CD4-positive, alpha-beta T cell treated with Interleukin-10 for 1 hour (primary cell): ENCODE results near the gene TMEM74B.
"Not testable (repeated sequence)": the region's sequence is repeated elsewhere in the genome, so short reads cannot be mapped to it uniquely, and the experiment has no call there.

Source experiments
- DNase-seq: peaks from one replicate; pipeline ENCODE4 v3.0.0-alpha.2; 2020

TMEM74B gene

GRCh38 chr20:1184638-1185315 is at the start of gene TMEM74B:
TMEM74B (minus strand) TSS chr20:1184981; CDS start chr20:1183801, 1,180 bp downstream.
- no peak for DNase-seq

- DNase-seq: no peak
Observed at GRCh38 chr20:1232286-1233111, 47.7 kb upstream of the TMEM74B start.

DNA sequence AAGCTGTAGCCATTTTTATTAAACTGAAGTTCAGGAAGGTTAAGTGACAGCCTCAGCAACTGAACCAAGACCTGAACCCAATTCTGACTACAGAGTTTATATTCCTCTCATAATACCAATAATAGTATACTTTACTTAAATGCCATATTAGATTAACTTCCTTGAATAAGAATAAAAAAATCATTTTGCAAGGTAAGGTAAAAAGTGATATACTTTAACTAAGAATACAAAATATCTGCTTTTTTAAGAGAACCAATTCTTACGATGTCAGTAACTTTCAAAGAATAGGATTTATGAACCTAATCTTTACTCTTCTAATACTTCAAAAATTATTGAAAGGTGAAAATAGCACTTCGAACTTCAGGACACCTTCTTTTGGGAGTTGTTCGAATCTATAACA is 44.8 kb upstream of the TMEM74B start:
- DNase-seq: no peak

GRCh38 chr20:1225783-1226654 is 41.2 kb upstream of the TMEM74B start, which contains the start of gene RAD21L1:
RAD21L1 (plus strand) TSS chr20:1226044; CDS start chr20:1228454, 2,410 bp downstream.
- peak; percentile 80 for DNase-seq

GRCh38 chr20:1225263-1225782 is 40.5 kb upstream of the TMEM74B start:
- no peak for DNase-seq

DNA sequence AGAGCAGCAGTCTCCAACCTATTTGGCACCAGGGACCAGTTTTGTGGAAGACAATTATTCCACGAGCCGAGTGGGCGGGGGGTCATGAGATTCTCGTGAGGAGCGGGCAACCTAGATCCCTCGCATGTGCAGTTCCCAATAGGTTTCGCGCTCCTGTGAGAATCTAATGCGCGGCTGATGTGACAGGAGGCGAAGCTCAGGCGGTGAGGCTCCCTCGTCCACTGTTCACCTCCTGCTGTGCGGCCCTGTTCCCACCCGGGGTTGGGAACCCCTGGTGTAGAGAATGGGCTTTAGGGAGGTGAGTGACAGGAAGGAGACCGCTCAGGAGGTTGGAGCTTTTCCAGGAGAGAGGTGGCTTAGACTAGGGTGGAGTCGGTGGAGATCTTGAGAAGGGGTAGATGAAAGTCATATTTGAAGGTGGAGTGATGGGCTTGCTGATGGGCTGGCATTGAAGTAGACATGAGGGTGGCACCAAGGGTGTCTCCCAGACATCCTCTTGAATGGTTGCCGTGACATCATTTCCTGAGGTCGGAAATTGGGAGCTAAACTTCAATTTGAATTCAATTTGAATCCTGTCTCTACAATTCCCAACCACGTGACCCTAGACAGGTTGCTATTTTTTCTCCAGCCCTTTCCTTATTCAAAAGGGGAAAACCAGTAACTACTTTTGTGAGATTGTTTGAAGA is 39.6 kb upstream of the TMEM74B start:
- peak; percentile 10 for DNase-seq

GRCh38 chr20:1222750-1223149 is 38.0 kb upstream of the TMEM74B start:
- DNase-seq: not testable (repeated sequence)

DNA sequence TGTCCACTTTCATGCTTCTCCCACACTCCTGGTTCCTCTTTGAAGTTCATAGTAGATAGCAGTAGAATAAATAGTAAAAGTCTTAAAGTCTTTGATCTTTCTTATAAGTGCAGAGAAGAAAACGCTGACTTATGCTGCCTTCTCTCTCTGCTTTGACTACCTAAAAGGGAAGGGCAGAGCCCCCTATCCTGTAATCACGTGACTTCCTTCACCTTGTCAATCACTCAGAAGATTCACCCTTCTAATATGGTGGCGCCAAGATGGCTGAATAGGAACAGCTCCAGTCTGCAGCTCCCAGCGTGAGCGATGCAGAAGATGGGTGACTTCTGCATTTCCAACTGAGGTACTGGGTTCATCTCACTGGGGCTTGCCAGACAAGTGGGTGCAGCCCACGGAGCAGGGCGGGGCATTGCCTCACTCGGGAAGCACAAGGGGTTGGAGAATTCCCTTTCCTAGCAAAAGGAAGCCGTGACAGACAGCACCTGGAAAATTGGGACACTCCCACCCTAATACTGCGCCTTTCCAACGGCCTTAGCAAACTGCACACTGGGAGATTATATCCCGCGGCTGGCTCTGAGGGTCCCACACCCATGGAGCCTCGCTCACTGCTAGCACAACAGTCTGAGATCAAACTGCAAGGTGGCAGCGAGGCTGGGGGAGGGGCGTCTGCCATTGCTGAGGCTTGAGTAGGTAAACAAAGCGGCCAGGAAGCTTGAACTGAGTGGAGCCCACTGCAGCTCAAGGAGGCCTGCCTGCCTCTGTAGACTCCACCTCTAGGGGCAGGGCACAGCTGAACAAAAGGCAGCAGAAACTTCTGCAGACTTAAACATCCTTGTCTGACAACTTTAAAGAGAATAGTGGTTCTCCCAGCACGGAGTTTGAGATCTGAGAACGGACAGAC is 32.0 kb upstream of the TMEM74B start:
- DNase-seq: not testable (repeated sequence)

- peak; percentile 29 for DNase-seq
Observed at GRCh38 chr20:1215386-1216170, 30.8 kb upstream of the TMEM74B start.

GRCh38 chr20:1214838-1215261 is 30.1 kb upstream of the TMEM74B start:
- no peak for DNase-seq

DNA sequence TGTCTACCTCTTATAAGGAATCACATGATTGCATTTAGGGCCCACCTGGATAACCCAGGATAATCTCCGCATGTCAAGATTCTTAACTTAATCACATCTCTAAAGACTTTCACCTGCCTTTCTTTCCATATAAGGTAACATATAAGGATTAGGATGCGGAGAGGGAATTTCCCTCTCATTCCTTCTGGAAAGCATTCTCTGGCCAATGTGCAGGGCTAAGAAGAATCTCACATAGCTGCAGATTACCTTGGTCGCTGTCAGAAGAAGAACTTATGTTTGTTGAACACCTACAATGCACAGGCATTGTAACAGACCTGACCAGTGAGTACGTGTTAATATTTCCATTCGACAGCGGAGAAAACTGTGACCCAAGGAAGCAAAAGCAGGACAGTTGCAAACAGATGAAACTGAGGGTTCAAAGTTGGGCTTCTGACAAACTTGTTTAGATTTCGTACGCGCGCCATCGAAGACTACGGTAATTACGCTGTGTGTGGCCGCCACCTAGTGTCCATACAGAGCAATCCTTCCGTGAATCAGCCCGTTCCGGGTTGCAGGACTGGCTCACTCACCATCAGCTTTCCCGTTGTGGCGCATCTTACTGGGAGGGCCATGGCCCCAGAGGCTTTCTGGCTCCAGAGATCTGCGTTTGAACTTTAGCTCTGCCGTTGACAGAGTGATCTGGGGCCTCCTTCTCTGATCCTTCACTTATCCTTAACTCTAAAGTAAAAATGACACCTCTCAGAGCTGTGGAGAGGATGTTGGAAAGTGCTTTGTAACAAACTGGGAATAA is 28.0 kb upstream of the TMEM74B start:
- DNase-seq: peak; percentile 71

GRCh38 chr20:1212023-1212422 is 27.2 kb upstream of the TMEM74B start:
- no peak for DNase-seq

DNA sequence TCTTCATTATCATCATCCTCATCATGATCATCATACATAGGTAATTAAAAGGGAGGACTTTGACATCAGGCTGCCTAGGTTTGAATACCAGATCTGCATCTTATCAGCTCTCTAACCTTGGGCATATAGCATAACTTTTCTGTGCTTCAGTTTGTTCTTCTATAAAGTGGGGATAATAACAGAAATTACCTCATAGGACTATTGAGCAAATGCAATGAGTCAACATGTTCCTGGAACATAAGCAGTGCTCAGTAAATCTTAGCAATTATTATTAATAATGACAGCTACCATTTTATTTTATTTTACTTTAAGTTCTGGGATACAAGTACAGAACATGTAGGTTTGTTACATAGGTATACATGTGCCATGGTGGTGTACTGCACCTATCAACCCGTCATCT is 25.7 kb upstream of the TMEM74B start:
- DNase-seq: no peak

DNA sequence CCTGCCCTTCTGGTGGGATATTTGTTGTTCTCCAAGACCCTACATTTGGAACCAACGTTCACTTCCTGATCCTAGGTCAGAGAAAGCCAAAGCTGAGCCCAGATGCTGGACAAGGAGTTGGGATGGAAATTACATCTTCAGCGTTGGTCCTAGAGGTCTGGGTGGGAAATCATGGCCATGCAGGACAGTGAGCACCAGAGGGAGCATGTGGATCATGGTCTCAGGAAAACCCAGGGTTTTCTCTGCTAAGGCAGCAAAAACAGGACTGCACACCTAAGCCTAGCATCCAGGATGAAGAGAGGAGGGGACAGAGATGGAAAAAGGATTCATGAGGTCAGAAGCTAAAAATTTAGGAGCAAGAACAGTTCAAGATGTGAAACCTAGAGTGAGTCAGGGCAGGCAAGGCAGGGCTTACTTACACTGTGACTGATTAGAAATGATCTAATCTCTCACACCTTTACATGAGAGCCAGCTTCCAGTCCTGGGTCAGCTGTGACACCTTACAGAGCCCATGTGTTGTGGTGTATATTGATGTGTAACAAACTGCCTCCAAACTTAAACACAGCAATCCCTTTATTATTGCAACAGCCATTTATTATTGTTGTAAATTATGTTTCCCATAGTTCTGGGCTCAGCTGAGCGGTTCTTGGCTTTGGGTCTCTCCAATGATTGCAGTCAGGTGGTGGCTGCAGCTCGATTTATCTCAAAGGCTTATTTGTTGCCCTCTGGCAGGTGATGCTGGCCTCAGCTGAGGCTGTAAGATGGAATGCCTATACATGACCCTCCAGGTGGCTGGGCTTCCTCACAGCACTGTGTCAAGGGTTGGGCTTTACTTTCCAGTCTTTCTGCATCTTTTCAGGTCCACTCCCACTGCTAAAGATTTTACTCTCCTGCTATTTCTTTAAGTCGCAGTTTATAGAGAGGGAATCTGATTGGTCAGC is 24.9 kb upstream of the TMEM74B start:
- DNase-seq: no peak

DNA sequence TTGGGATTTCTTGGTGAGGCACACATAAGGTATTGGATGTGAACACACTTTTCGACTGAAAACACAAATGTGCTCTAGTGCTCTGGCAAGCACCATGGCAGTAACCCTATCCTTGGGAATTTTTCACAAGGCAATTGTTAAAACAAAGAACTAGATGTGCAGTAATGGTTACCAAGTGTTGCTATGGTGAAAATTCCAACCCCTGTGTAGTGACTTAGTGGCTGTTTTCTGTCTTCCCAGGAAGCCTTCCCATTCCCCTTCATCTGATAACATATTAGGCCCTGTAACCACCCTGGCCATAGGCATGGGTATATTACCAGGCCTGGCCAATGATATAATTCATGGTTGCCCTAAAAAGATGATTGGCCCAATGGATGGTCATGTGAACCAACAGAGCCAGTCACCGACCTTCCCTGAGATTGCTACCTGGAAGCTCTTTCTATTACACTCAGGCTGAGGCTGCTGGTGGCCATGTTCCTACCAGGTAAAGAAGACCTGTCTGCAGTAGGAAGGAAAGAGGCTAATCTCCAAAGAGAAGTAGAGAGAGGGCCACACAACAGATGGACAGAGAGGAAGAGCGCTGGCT is 22.6 kb upstream of the TMEM74B start:
- no peak for DNase-seq

DNA sequence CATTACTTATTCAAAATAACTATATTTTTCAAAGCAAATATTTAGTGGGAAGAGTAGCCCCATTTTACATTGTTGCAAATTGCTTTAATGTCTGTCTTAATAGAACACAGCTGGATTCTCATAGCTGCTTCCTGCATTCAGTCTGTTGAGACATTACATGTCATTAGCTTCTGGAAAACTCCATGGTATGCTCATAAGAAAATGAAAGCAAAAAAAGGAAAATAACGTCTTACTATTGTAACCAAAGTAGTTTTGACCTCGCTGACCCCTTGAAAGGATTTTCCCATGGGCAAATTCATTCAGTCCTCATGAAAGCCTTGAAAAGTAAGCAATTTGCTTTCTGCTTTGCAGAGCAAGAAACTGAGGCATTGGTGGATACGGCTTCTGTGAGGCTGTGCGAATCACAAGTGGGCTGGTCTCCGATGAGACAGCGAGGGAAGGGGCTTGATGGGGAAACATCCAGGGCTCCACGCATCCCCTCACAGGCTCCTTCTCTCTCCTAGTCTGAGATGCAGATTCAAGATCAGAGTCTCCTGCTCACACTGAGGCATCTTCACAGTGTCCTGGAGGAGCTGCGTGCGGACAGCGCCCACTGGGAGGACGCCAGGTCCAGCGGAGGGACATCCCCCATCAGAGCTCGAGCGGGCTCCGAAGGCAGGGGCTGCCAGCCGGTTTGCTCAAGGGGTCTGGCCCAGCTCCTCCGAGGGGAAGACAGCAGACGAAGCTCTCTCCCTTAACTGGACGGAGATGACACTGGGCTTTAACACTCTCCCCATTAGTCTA is 21.8 kb upstream of the TMEM74B start:
- DNase-seq: no peak

GRCh38 chr20:1205802-1206201 is 21.0 kb upstream of the TMEM74B start:
- no peak for DNase-seq
